Psoas muscle (tissue), 8 donors: ENCODE results near the gene PI4K2A. TPM values are rescaled to one million over a fixed set of nuclear protein-coding genes. Genes with fewer than 3 reads are reported as not detected.

Experiments
- ATAC-seq, 4 donors: fragments of 200-7000 bp; cut with Tn5 transposase; one replicate each; pipeline ENCODE4 v1.9.1; 2020; ENCODE audit warnings: moderate library complexity in 3 of 4, mild to moderate bottlenecking in 2 of 4
- DNase-seq, 2 donors: peaks; one replicate each; pipeline ENCODE4 v3.0.0-alpha.2; 2020
- H3K27ac ChIP-seq: fragments of 200-600 bp; one replicate; pipeline ENCODE4 v1.8.0; 2022
- H3K27me3 ChIP-seq, 3 donors: fragments of 200-600 bp in 1 of 3; one replicate each; pipeline versions ENCODE4 v1.6.1 to v1.8.0; 2013 to 2022; ENCODE audit warnings: low read length in 2 of 3, mild to moderate bottlenecking in 2 of 3, moderate library complexity in 1 of 3; ENCODE audit not compliant: insufficient read depth in 3 of 3
- H3K36me3 ChIP-seq, 2 donors: fragments of 200-600 bp in 1 of 2; one replicate each; pipeline versions ENCODE4 v1.6.1 to v1.8.0; 2013 to 2022; ENCODE audit warnings: low read depth in 1 of 2, mild to moderate bottlenecking in 1 of 2, moderate library complexity in 1 of 2; ENCODE audit not compliant: insufficient read depth in 1 of 2
- H3K4me1 ChIP-seq: fragments of 200-600 bp; one replicate; pipeline ENCODE4 v1.8.0; 2022
- H3K4me3 ChIP-seq: fragments of 200-600 bp; one replicate; pipeline ENCODE4 v1.8.0; 2022; ENCODE audit warnings: mild to moderate bottlenecking
- H3K9me3 ChIP-seq: fragments of 200-600 bp; one replicate; pipeline ENCODE4 v1.8.0; 2022
- CTCF ChIP-seq: fragments of 200-600 bp; IDR thresholded peaks from one replicate; pipeline ENCODE4 v1.8.0; 2022; ENCODE audit warnings: antibody characterized with exemption
- WGBS, 3 donors: extraction: QIAGEN DNeasy Blood & Tissue Kit; methylation state at CpG; one replicate each; pipeline versions ENCODE4 v1.1.6 to v1.1.7; 2013; 5-methylcytosine and 5-hydroxymethylcytosine counted together
- intact Hi-C, 2 donors: fragments of 100-400 bp; cut with DNase I; formaldehyde crosslinking; loops; one replicate each; pipeline versions ENCODE4 v1.11.0 to v1.14.2; 2022
- long read RNA-seq, 2 donors: library from polyadenylated mRNA; unstranded; transcript quantifications; one replicate each; pipeline ENCODE4 v2.0.0, GENCODE V29; 2021
- polyA plus RNA-seq, 3 donors: library from polyadenylated mRNA; stranded (reverse); fragments of 200-250 nt; gene quantifications; one replicate each; pipeline ENCODE4 v1.2.3, GENCODE V29; 2013
- total RNA-seq, 4 donors: library from RNA; stranded (reverse); fragmentation: NEBNext Ultra II Directional in 2 of 4; extraction: Animal tissue kit (Norgen Biotek cat#: 25700) in 2 of 4; gene quantifications; one replicate each; pipeline versions ENCODE4 v1.2.1 to v1.2.4, GENCODE V29; 2021 to 2023
- donor health status: healthy with polysubstance abuse.
- donor health status: DM: no; HTN: no; CAD: no; lungs with moderate emphysema.
- donor health status: Bipolar disorder and iron deficiency.
- donor health status: healthy.
- donor health status: DM: yes; HTN: yes; CAD: no.
- donor health status: DM: no; HTN: no; CAD: no.
- donor health status: DM: no; HTN: no; CAD: no.
- donor health status: DM: yes; HTN: yes; CAD: no.

Gene PI4K2A
- total RNA-seq (10 to 100 TPM; 11.5 to 14.1 (median 11.9) TPM), polyA plus RNA-seq (10 to 100 TPM in 2 of 3 donors, 1 to 10 TPM in 1; 8.9 to 22.9 (median 15.6) TPM)
- long read RNA-seq, donor 1, full-length matches to known transcripts = 6 of 11 reads
- long read RNA-seq, donor 1, partial matches to known transcripts = 5 of 11 reads
- long read RNA-seq, donor 1, other reads (novel, unspliced or antisense) = 0 of 11 reads
- long read RNA-seq, donor 2, full-length matches to known transcripts = 21 of 36 reads
- long read RNA-seq, donor 2, partial matches to known transcripts = 14 of 36 reads
- long read RNA-seq, donor 2, other reads (novel, unspliced or antisense) = 1 of 36 reads

GRCh38 chr10:97640174-97640867, at the start of gene PI4K2A:
TSS of gene PI4K2A (plus strand) at chr10:97640671. CDS start at chr10:97640743, 72 bp downstream.
- H3K27me3 ChIP-seq = no peaks in the 10 kb centered on the region
- peak; percentile 99 to 100 (median 99) for ATAC-seq
- H3K9me3 ChIP-seq = no peaks in the 10 kb centered on the region
- H3K27ac ChIP-seq = peak within 1 kb of the TSS; percentile 84
- intact Hi-C loops = no loop called here
- peak; percentile 99 for DNase-seq
- peaks cover 14% of the 10 kb centered on the region for H3K4me1 ChIP-seq
- H3K4me3 ChIP-seq = peak within 1 kb of the TSS; percentile 90
- TF ChIP-seq CTCF = no peak
- H3K36me3 ChIP-seq = peaks cover 0 to 15% of the 10 kb centered on the region in 2 donors
- 2 to 5% (median 2%) methylated on average over 23 to 54 of the region's 54 CpGs for WGBS, 3 donors

DNA sequence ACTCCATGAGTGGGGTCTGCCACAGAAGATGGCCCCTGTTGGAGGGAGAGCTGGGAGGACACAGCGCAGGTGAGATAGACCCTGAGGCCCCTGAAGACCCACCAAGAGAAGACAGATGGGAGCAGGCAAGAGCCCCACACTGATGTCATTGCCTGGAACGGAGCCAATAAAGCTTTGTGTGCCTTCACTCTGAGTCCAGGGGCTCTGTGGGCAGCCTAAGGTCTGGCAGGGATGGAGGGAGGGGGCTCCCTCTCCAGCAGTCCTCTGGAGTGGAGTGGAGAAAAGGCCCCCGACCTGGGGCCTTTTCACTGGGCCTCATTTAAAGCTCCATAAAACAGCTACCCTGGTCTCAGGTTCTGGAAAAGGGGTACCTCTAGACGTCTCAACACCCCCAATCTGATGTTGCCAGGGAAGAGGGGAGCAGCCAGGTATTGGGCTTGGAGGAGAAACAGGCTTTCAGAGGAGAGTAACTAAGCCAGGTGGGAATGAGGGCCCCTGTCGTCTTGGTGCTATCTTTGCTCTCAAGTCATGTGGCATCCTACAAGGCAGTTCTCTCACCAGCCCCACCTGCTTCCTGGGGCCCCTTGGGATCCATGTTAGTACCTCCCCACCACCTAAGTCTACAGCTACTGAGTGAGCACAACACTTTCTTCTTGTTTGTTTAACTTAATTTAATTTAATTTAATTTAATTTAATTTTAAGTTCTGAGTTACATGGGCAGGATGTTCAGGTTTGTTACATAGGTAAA, 49.5 kb upstream of the PI4K2A start:
- Histone ChIP-seq H3K9me3 (no peaks in the 10 kb centered on the region), H3K27me3 (no peaks in the 10 kb centered on the region), H3K27ac (no peak overlapping the region), H3K4me3 (no peak overlapping the region), H3K36me3 (no peaks in the 10 kb centered on the region), H3K4me1 (peaks cover 9% of the 10 kb centered on the region)
- ATAC-seq (no peak), DNase-seq (peak in 1 of 2 donors; percentile 52)
- 59 to 61% (median 59%) methylated on average over 5 of the region's 5 CpGs for WGBS, 3 donors
- no peak for TF ChIP-seq CTCF
- intact Hi-C loops = no loop called here

DNA sequence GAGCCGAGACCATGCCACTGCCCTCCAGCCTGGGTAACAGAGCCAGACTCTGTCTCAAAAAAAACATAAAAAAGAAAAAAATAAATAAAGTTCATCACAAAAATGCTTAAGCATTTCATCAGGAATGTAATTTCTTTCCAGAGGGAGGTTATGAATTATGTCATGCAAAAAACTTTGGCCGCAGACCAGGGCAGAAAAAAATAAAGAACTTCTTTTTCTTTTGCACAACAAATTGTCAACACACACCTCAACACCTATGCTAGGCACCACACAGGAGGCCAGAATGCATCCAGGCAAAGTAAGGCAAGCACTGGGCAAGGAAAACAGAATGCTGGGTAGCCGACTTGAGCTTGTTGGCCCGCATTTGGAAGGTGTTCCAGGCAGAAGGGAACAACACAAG, 47.0 kb upstream of the PI4K2A start:
- WGBS, 3 donors = 46 to 63% (median 59%) methylated on average over 4 of the region's 4 CpGs

More for the DNA sequence above, 47.0 kb upstream of the PI4K2A start:
- no peak overlapping the region for H3K4me3 ChIP-seq
- no peaks in the 10 kb centered on the region for H3K36me3 ChIP-seq
- no peaks in the 10 kb centered on the region for H3K27me3 ChIP-seq
- no peak overlapping the region for H3K27ac ChIP-seq
- H3K9me3 ChIP-seq = no peaks in the 10 kb centered on the region
- DNase-seq = no peak
- no peak for ATAC-seq
- intact Hi-C loops = no loop called here
- H3K4me1 ChIP-seq = peaks cover 34% of the 10 kb centered on the region
- no peak for TF ChIP-seq CTCF
